Transverse colon (tissue), 4 donors: ENCODE measurements around the gene TOP1. TPM values are rescaled to one million over a fixed set of nuclear protein-coding genes. Genes with fewer than 3 reads are reported as not detected.

Experiments
- DNase-seq: peaks from one replicate; pipeline ENCODE4 v3.0.0-alpha.2; 2019
- H3K27ac ChIP-seq, 4 donors: fragments of 200-600 bp; sonication (generic); 2 replicates each; pipeline ENCODE4 v1.5.1; 2016 to 2018; ENCODE audit warnings: inconsistent platforms in 4 of 4
- H3K27me3 ChIP-seq: fragments of 200-600 bp; sonication (generic); 2 replicates; pipeline ENCODE4 v1.5.1; 2017; ENCODE audit warnings: inconsistent platforms
- H3K36me3 ChIP-seq, 4 donors: fragments of 200-600 bp; sonication (generic); 2 replicates each; pipeline ENCODE4 v1.5.1; 2017 to 2019; ENCODE audit warnings: inconsistent platforms in 4 of 4
- H3K4me1 ChIP-seq, 4 donors: fragments of 200-600 bp; sonication (generic); 2 replicates each; pipeline ENCODE4 v1.5.1; 2017 to 2020; ENCODE audit warnings: inconsistent platforms in 4 of 4
- H3K4me3 ChIP-seq, 4 donors: fragments of 200-600 bp; sonication (generic); 1 replicate in 1 of 4; 2 replicates in 3 of 4; pipeline versions ENCODE4 v1.5.1 to v1.6.1; 2017 to 2019; ENCODE audit warnings: inconsistent platforms in 4 of 4
- H3K9me3 ChIP-seq, 2 donors: fragments of 200-600 bp; sonication (generic); 2 replicates each; pipeline ENCODE4 v1.5.1; 2017 to 2019; ENCODE audit warnings: inconsistent platforms in 2 of 2
- EP300 ChIP-seq: sonication (generic); formaldehyde crosslinking; IDR thresholded peaks from one replicate; pipeline ENCODE4 v1.6.1; 2017; ENCODE audit warnings: antibody characterized with exemption, low read depth
- POLR2A ChIP-seq: fragments of 450-650 bp; IDR thresholded peaks from one replicate; pipeline ENCODE4 v1.6.1; 2016; ENCODE audit warnings: antibody characterized with exemption, mild to moderate bottlenecking, moderate library complexity
- POLR2AphosphoS5 ChIP-seq, 3 donors: sonication (generic); formaldehyde crosslinking; IDR thresholded peaks; one replicate each; pipeline ENCODE4 v1.6.1; 2016; ENCODE audit warnings: antibody characterized with exemption in 3 of 3
- WGBS, 2 donors: methylation state at CpG; one replicate each; pipeline ENCODE4 v1.1.5; 2018; ENCODE audit warnings: low coverage in 1 of 2; 5-methylcytosine and 5-hydroxymethylcytosine counted together
- in situ Hi-C, 4 donors: fragments of 200-750 bp; cut with MboI; loops; one replicate each; pipeline versions ENCODE4 v1.15.0 to v1.15.1; 2017; ENCODE audit warnings: low sequenced_read_pairs in 3 of 4, low pct_ligation_motif_present in 1 of 4, low pct_unique_long_range_greater_than_20kb in 1 of 4
- intact Hi-C: fragments of 100-400 bp; cut with DNase I; formaldehyde crosslinking; loops from one replicate; pipeline ENCODE4 v1.15.1; 2023; ENCODE audit warnings: low total_unique reads
- total RNA-seq, 4 donors: library from RNA; depleted of rRNA; stranded (reverse); fragments of >200 nt; gene quantifications; one replicate each; pipeline ENCODE4 v1.1.0, GENCODE V29; 2016
- TF ChIP-seq, protein P1 (sequence below), 5 experiments: fragments of 200-600 bp in 3 of 5; fragments of 450-650 bp in 2 of 5; sonication (generic) in 3 of 5; IDR thresholded peaks; 1 replicate in 2 of 5; 2 replicates in 3 of 5; pipeline ENCODE4 v1.5.1; 2016 to 2017; ENCODE audit warnings: antibody characterized with exemption in 5 of 5, inconsistent platforms in 3 of 5, mild to moderate bottlenecking in 2 of 5, moderate library complexity in 1 of 5

Gene TOP1
- total RNA-seq, 4 donors from 2014 or later, result 29.6 to 52.3 (median 36.9) TPM

DNA sequence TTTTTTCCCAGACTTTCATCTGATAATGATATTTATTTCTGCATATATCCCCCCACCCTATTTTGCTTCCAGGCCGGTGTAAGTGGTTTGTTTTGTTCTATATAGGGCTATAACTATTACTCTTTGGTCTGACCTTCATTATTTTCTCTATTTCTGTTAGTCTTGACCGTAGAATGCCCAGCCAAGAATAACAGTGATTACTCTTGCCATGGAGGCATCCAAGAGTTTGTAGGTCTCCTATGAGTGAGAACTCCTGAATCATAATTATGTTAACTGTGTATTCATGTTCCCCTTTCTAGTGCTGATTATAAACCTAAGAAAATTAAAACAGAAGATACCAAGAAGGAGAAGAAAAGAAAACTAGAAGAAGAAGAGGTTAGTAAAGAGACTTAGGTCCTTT is 52.2 kb downstream of the TOP1 start:
- 83 to 90% methylated on average over 2 of the region's 2 CpGs for WGBS, 2 donors
- Histone ChIP-seq H3K4me3 (no peak overlapping the region), H3K4me1 (peaks cover 2 to 33% (median 5%) of the 10 kb centered on the region in 4 donors), H3K27me3 (no peaks in the 10 kb centered on the region), H3K27ac (no peak overlapping the region), H3K36me3 (peaks cover 0 to 64% (median 13%) of the 10 kb centered on the region in 4 donors), H3K9me3 (no peaks in the 10 kb centered on the region)
- TF ChIP-seq, protein P1, sequence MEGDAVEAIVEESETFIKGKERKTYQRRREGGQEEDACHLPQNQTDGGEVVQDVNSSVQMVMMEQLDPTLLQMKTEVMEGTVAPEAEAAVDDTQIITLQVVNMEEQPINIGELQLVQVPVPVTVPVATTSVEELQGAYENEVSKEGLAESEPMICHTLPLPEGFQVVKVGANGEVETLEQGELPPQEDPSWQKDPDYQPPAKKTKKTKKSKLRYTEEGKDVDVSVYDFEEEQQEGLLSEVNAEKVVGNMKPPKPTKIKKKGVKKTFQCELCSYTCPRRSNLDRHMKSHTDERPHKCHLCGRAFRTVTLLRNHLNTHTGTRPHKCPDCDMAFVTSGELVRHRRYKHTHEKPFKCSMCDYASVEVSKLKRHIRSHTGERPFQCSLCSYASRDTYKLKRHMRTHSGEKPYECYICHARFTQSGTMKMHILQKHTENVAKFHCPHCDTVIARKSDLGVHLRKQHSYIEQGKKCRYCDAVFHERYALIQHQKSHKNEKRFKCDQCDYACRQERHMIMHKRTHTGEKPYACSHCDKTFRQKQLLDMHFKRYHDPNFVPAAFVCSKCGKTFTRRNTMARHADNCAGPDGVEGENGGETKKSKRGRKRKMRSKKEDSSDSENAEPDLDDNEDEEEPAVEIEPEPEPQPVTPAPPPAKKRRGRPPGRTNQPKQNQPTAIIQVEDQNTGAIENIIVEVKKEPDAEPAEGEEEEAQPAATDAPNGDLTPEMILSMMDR (IDR thresholded peaks at IDR 0.05), result no peak
- no peak for TF ChIP-seq EP300
- no peak for TF ChIP-seq POLR2A
- no peak for TF ChIP-seq POLR2AphosphoS5 (IDR thresholded peaks at IDR 0.05)
- no peak for DNase-seq
- intact Hi-C loops (no loop called here), in situ Hi-C loops (no loop called here)

DNA sequence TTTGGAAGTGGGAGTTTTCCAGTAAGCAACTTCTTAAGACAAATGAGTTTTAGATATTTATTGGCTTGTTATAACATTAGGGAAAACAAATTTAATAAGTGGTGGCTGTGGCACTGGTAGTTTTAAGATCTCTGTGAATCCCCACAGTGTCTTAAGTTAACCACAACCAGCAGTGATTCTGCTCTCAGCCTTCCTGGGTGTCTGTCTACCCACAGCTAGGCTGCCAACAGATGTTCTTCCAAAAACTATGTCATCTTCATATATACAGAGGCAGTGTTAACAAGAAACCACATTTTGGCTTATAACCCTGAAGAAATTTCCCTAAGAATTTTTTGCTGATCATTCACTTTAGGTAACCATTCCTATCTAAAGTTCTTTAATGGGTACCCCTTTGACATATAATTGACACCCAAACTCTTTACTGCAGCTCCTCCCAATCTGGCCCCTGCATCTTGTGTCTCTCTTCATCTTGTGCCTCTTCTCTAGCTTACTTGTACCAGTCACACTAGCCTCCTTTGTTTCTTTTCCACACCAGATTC is 52.7 kb downstream of the TOP1 start:
- Histone ChIP-seq H3K4me3 (no peak overlapping the region), H3K9me3 (no peaks in the 10 kb centered on the region), H3K36me3 (peaks cover 0 to 61% (median 13%) of the 10 kb centered on the region in 4 donors), H3K27me3 (no peaks in the 10 kb centered on the region), H3K4me1 (peaks cover 0 to 30% (median 3%) of the 10 kb centered on the region in 4 donors), H3K27ac (no peak overlapping the region)
- in situ Hi-C loops (no loop called here), intact Hi-C loops (no loop called here)
- DNase-seq, result no peak
- TF ChIP-seq EP300 (no peak), POLR2A (no peak), POLR2AphosphoS5 (IDR thresholded peaks at IDR 0.05) (no peak)
- TF ChIP-seq, protein P1 (IDR thresholded peaks at IDR 0.05), result no peak

DNA sequence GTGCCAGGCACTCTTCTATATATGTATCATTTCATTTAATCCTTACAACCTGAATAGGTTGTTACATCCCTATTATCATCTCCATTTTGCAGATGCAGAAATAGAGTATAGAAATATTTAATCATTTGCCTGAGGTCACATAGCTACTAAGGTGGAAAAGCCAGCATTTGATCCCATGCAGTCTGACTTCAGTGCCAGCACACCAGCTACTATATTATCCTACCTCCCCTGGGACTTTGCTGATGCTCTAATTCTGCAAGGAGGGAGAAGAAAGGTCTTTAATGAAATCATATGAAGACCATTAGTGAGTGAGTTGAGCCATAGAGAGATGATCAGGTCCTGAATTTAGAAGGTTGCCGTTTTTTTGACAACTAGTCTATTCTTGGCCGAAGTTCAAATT is 53.7 kb downstream of the TOP1 start:
- Histone ChIP-seq H3K4me1 (peaks cover 6 to 30% (median 8%) of the 10 kb centered on the region in 4 donors), H3K4me3 (no peak overlapping the region), H3K9me3 (no peaks in the 10 kb centered on the region), H3K36me3 (peaks cover 0 to 53% (median 13%) of the 10 kb centered on the region in 4 donors), H3K27ac (no peak overlapping the region), H3K27me3 (no peaks in the 10 kb centered on the region)
- intact Hi-C loops (no loop called here), in situ Hi-C loops (no loop called here)
- no peak for TF ChIP-seq POLR2AphosphoS5 (IDR thresholded peaks at IDR 0.05)
- no peak for TF ChIP-seq EP300
- TF ChIP-seq POLR2A, result no peak
- TF ChIP-seq, protein P1 (IDR thresholded peaks at IDR 0.05), result no peak
- DNase-seq, result no peak
- WGBS, 2 donors, result 62 to 69% methylated on average over 2 of the region's 2 CpGs

DNA sequence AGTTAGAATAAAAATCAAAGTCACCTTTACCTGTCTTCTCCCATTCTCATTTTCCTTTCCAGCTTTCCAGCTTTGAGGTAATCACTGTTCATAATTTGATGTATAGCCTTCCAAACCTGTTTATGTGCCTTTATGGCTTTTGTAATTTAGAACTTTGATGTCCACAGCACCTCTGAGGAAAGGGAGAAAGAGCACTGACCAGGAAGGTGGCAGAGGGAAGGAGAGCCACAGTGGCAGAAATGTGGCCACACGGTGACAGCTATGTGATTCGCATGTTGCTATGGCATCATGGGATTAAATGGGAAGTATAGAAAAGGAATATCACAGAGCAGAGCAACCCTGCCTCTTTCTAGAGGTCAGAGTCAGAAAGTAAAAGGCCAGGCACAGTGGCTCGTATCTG is 57.0 kb downstream of the TOP1 start:
- 20 to 89% methylated on average over 1 to 3 of the region's 3 CpGs for WGBS, 2 donors
- Histone ChIP-seq H3K36me3 (peaks cover 0 to 32% (median 16%) of the 10 kb centered on the region in 4 donors), H3K4me1 (peaks cover 0 to 22% (median 12%) of the 10 kb centered on the region in 4 donors), H3K4me3 (no peak overlapping the region), H3K27ac (no peak overlapping the region), H3K9me3 (no peaks in the 10 kb centered on the region), H3K27me3 (no peaks in the 10 kb centered on the region)
- in situ Hi-C loops, result no loop called here
- TF ChIP-seq POLR2AphosphoS5 (IDR thresholded peaks at IDR 0.05), result no peak
- TF ChIP-seq, protein P1 (IDR thresholded peaks at IDR 0.05), result no peak
- TF ChIP-seq EP300, result no peak
- TF ChIP-seq POLR2A, result no peak
- no peak for DNase-seq
- intact Hi-C loops, result loop anchor here (5.0 kb wide), 1 partner anchor 93 kb away; no protein-coding TSS in a partner anchor
